GM19438 (cell line): ENCODE data around the gene OSGIN1.

Source experiments
- ATAC-seq: cut with Tn5 transposase; IDR thresholded peaks from one replicate; pipeline ENCODE4 v1.9.1; 2021; ENCODE audit warnings: low read depth; ENCODE audit not compliant: unreplicated experiment

Gene OSGIN1

DNA sequence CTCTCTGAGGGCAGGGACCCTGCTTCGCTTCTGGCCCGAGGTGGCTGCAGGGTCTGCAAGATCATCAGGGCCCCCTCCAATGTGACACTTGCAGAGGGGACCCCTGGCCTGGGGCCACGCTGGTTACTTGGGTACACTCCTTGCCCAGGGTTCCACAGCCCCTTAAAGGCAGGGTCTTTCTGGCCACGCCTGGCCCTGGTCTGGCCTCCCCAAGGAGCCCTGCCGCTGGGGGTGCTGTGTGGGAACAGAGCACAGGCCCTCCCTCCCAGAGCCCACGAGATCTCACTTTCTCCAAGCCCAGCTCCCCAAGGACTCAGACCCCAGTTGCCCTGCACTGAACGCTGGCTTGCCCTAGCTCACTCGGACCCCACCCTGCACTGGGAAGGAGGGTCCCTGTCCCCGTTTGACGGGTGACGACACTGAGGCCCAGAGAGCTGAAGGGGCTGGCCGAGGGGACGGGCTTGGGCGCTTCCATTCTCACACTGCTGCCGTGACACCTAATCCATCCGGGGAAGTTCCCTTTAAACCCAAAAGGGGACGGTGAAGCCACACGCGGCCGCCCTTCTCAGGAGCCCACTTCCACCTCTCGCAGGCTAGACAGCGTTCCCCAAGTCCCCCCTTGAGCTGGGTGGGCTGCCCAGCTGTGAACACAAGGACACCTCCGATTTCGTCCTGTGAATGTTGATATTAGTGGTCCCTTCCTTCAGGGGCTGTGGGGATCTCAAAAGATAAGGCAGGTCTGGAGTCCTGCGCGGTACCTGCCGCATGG lies 26.9 kb upstream of the OSGIN1 start:
- no peak for ATAC-seq

- no peak for ATAC-seq
Measured at GRCh38 chr16:83926726-83927397, 26.2 kb upstream of the OSGIN1 start.

DNA sequence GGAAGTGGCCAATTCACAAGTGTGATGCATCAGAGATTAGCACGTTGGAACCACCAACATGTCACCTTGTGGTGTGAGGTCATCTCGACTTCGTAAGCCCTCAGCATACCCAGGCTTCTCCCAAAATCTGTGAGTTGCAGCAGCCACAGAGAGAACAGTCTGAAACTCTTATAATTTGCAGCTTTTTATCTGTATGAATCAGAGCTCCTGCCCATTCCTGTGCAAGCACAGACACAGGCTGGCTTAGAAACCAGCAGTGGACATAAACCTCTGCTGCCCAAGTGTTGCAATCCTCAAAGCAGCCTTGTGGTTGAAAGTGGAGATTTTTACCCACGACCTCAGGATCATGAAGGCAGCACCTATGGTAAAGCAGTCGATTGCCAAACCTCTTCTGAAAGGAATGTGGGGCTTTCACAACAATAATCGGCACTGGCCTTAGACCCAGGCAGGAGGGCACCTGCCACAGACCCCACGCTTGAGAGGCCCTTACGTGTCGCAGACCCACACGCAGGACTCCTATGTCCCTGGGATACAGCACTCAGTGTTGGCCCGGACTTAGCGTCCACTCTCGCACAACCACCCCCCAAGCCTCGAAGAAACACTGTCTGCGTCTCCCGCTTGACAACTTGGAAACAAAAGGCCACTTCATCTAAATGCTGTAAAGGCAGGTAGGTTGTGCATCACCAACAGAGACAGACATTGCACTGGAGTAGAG lies 24.5 kb upstream of the OSGIN1 start:
- ATAC-seq, result no peak

- ATAC-seq, result no peak
Measured at GRCh38 chr16:83929811-83930555, 23.1 kb upstream of the OSGIN1 start.

DNA sequence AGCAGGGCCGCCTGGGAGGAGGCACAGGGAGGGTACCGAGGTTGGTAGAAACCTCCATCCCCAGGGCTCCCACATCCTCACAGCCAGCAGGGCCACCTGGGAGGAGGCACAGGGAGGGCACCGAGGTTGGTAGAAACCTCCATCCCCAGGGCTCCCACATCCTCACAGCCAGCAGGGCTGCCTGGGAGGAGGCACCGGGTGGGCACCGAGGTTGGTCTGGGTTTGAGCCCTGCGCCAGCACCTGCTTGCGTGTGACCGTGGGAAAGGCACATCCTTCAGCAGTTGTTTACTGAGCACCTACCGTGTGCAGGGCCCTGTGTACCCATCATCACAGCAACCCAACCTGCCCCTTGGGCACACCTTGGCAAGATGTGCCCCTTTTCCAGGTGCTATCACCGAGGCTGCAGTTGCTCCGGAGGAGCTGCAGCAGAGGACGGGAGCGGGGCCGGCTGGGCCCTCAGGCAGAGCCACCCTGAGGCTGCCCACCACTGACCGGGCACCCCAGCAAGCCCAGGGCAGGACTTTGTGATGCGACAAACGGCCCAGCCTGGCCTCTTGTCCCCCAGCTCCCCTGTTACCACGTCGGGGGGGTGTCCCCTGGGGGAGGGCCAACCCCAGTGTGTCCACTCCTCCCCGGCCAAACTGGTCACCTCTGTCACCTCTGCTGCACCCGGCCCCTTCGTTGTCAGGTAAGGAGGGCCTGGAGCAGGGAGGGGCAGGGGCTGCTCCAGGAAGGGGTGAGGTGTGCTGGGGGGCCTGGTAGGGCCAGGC lies 22.1 kb upstream of the OSGIN1 start:
- no peak for ATAC-seq

DNA sequence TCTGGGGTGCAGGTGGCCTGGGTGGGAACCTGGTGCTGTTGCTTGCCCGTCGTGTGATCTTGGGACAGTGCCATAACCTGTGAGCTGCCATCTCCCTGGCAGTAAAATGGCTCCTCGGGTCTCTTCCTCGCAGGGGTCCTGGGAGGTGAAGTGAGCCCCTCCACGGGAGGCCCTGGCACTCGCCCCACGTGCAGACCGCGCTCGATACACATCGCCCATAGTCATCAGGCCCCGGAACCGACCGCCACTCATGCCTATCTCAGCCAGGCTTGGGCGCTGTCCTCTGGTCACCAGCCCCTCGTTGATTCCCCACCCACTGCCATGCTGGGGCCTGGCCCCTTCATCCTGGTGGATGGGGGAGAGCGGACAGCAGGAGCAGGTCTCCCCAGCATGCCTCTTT lies 21.5 kb upstream of the OSGIN1 start:
- ATAC-seq, result no peak

DNA sequence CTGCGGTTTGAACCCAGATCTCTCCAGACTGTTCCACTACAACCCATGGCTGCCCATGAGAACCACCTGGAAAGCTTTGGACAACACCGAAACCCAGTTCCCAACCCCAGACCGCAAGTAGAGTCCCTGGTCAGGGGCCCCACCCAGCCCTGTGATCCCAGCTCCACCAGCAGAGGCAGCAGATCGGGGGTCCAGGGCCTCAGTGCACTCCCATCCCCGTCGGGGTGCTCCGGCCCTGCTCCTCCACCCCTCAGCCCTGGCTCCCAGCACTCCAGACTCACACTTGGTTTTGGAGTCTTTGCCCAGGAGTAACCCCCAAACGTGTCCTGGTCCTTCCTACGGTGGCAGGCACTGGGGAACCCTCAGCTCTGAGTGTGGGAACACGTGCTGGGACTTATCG lies 20.7 kb upstream of the OSGIN1 start:
- no peak for ATAC-seq

DNA sequence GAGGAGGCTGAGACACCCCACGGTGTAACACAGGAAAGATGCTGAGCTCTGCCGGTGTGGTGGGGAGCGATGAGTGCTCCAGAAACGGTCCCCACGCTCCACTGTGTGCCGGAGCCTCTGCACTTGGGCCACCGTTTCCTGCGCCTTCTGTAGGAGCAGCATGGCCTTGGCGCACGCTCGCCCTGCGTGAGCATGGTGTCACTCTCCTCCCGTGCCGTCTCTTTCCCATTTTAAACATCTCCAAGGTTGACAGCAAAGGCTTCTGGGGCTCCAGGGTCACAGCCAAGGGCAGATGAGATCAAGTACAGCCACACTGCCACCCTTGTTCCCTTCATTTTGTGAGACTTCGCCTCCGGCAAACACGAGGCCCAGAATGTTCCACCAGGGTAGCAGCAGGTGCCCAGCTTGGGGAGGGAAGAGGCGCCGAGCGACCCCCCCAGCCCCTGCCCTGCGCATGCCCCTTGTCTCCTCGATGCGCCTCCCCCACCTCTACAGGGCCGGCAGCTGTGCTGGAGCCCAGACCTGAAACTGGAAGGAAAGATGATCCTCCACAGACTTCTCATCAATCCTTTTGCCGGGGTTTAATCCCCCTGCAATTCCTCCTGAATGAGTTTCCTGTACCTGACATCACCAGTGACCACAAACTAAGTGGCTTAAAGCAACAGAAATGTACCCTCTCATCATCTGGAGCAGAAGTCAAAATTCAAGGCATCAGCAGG lies 19.9 kb upstream of the OSGIN1 start:
- ATAC-seq, result no peak

- ATAC-seq, result no peak
Measured at GRCh38 chr16:83933885-83934683, 19.0 kb upstream of the OSGIN1 start.

- no peak for ATAC-seq
Measured at GRCh38 chr16:83934684-83934977, 18.4 kb upstream of the OSGIN1 start.

DNA sequence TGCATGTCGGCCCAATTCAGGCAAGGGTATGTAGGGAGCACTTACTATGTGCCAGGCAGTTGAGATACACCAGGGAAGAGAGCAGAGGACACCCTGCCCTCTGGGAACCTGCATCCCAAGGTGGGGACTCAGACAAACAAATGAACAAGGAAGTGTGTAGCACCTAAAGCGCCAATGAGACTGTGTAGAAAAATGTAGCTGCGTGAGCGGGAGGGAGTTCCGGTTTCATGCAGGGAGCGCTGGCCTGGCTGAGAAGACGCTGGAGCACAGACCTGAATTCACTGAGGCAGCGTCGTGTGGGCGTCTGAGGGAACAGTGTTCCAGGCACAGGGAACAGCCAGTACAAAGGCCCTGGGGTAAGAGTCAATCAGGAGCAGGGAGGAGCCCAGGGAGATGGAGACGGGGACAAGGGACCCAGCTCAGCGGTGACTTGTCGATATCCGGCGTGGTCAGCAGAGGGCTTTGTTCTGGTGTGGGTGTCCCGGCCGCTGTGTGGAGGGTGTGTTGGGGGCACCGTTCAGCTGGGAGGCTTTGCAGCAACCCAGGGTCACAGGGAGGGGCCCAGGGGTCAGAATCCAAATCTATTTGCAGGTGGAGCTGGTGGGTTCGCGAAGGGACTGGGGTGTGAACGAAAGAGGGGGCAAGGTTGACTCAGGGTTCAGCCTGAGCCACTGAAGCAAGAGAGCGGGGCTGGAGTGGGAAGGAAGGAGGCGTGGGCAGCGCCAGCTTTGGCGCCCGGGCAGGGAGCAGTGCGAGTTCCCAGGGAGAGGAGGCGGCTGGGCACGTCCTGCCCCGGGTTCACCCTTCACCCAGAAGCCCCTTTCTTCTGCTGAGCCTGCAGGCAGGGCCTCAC lies 17.8 kb upstream of the OSGIN1 start:
- ATAC-seq, result no peak

DNA sequence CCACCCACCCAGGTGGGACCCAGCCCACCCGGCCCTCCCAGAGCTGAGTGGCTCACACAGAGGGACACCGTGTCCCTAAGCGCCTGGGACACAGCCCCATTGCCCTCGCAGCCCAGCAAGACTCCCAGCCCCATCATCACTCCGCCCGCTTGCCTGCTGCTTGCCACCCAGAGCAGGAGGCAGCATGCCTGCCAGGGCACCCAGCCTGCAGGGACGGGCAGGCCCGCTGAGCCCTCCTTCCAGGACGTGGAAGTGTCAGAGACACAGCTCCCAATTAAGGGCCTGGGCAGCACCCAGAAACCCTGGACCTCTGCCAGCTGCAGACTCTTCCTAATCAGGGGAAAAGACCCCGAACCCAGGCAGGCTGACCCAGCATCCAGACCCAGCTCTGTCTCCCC lies 17.2 kb upstream of the OSGIN1 start:
- no peak for ATAC-seq

- ATAC-seq, result no peak
Measured at GRCh38 chr16:83936581-83937165, 16.4 kb upstream of the OSGIN1 start.

DNA sequence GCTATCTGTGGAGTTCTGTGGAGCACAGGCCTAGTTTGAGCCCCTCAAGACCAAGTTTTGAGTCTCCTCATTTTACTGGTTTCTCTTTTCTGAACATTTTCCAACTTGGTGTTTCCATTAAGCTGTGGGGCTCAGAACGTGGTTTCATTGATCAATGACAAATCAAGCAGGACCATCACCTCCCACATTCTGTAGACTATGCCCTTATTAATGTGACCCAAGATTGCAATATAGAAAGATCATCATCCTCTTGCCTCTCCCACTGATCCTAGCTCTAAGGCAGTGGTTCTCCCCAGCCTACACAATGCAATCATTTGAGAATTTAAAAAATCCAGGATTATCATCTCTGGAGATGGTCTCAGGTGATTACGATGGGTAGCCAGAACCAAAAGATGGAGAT lies 15.8 kb upstream of the OSGIN1 start:
- ATAC-seq, result no peak

GRCh38 chr16:83937922-83938885 lies 14.8 kb upstream of the OSGIN1 start:
- ATAC-seq, result no peak

GRCh38 chr16:83939266-83939855 lies 13.7 kb upstream of the OSGIN1 start:
- no peak for ATAC-seq
